ENCODE data around the gene POLRMT.
A peak's percentile ranks its signal among the peaks of the same experiment; 100 is the strongest.

POLRMT gene

GRCh38 chr19:579111-579841 lies 54.1 kb downstream of the POLRMT start:
- Histone ChIP-seq H3K27ac (ENCODE audit: poor library complexity, severe bottlenecking) (no peak overlapping the region), H3K9me3 (ENCODE audit: severe bottlenecking) (no peaks in the 10 kb centered on the region), H3K4me3 (ENCODE audit: severe bottlenecking) (no peak overlapping the region), H3K27me3 (ENCODE audit: insufficient read depth, poor library complexity, severe bottlenecking) (no peaks in the 10 kb centered on the region), H3K4me1 (ENCODE audit: insufficient read depth, poor library complexity, severe bottlenecking) (peaks cover 5% of the 10 kb centered on the region), H3K36me3 (ENCODE audit: low read depth) (peaks cover 49% of the 10 kb centered on the region)
- no peak for TF ChIP-seq CTCF (IDR thresholded peaks at IDR 0.05; ENCODE audit: poor library complexity, severe bottlenecking)
- DNase-seq (ENCODE audit: low spot score) (no peak), ATAC-seq (ENCODE audit: low read depth) (no peak)

DNA sequence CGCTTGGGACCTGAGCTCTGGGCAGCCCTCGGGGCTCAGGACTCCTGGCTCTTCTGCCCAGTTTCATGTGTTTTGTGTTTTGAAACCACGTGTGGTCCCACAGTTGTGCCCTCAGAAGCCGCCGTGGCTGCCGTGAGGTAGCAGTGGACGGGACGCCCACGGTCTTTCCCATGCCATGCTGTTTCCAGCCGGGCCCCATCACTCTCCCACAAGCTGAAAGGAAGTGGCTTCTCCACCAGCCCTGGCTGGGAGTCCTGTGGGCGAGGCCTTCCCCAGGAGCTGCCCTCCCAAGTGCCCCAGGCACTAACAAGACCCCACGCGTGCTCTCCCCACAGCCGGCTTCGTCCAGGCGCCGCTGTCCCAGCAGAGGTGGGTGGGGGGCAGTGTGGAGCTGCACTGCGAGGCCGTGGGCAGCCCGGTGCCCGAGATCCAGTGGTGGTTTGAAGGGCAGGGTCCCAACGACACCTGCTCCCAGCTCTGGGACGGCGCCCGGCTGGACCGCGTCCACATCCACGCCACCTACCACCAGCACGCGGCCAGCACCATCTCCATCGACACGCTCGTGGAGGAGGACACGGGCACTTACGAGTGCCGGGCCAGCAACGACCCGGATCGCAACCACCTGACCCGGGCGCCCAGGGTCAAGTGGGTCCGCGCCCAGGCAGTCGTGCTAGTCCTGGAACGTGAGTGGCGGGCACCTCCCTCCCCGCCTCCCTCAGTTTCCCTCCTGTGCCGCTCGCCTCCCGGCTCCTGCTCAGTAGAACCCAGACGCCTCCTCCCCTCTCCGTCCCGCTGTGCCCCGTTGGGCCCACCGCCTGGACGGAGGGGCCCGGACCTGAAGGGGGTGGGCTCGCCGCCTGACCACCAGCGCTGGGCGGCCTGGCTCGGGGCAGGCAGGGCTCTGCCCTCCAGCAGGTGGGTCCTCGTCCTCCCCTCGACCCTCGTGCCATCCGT lies 55.6 kb downstream of the POLRMT start:
- ATAC-seq (ENCODE audit: low read depth) = no peak
- DNase-seq (ENCODE audit: low spot score) = no peak
- Histone ChIP-seq H3K4me3 (ENCODE audit: severe bottlenecking) (no peak overlapping the region), H3K27ac (ENCODE audit: poor library complexity, severe bottlenecking) (peak overlapping the region; percentile 93), H3K36me3 (ENCODE audit: low read depth) (peaks cover 47% of the 10 kb centered on the region), H3K9me3 (ENCODE audit: severe bottlenecking) (no peaks in the 10 kb centered on the region), H3K4me1 (ENCODE audit: insufficient read depth, poor library complexity, severe bottlenecking) (peaks cover 7% of the 10 kb centered on the region), H3K27me3 (ENCODE audit: insufficient read depth, poor library complexity, severe bottlenecking) (no peaks in the 10 kb centered on the region)
- no peak for TF ChIP-seq CTCF (IDR thresholded peaks at IDR 0.05; ENCODE audit: poor library complexity, severe bottlenecking)

- Histone ChIP-seq H3K9me3 (ENCODE audit: severe bottlenecking) (no peaks in the 10 kb centered on the region), H3K27me3 (ENCODE audit: insufficient read depth, poor library complexity, severe bottlenecking) (no peaks in the 10 kb centered on the region), H3K4me3 (ENCODE audit: severe bottlenecking) (no peak overlapping the region), H3K4me1 (ENCODE audit: insufficient read depth, poor library complexity, severe bottlenecking) (peaks cover 7% of the 10 kb centered on the region), H3K27ac (ENCODE audit: poor library complexity, severe bottlenecking) (peak overlapping the region; percentile 93), H3K36me3 (ENCODE audit: low read depth) (peaks cover 44% of the 10 kb centered on the region)
- ATAC-seq (ENCODE audit: low read depth) (no peak), DNase-seq (ENCODE audit: low spot score) (no peak)
- TF ChIP-seq CTCF (IDR thresholded peaks at IDR 0.05; ENCODE audit: poor library complexity, severe bottlenecking) = no peak
Measured at GRCh38 chr19:576768-577438, 56.4 kb downstream of the POLRMT start.

GRCh38 chr19:575527-576506 lies 57.5 kb downstream of the POLRMT start:
- H3K27me3 ChIP-seq (ENCODE audit: insufficient read depth, poor library complexity, severe bottlenecking) = no peaks in the 10 kb centered on the region
- ATAC-seq (ENCODE audit: low read depth) = peak; percentile 83
- H3K9me3 ChIP-seq (ENCODE audit: severe bottlenecking) = no peaks in the 10 kb centered on the region
- TF ChIP-seq CTCF (IDR thresholded peaks at IDR 0.05; ENCODE audit: poor library complexity, severe bottlenecking) = no peak
- H3K4me3 ChIP-seq (ENCODE audit: severe bottlenecking) = peak overlapping the region; percentile 82
- H3K27ac ChIP-seq (ENCODE audit: poor library complexity, severe bottlenecking) = peak overlapping the region; percentile 93
- peaks cover 36% of the 10 kb centered on the region for H3K36me3 ChIP-seq (ENCODE audit: low read depth)
- peak; percentile 88 for DNase-seq (ENCODE audit: low spot score)
- peaks cover 7% of the 10 kb centered on the region for H3K4me1 ChIP-seq (ENCODE audit: insufficient read depth, poor library complexity, severe bottlenecking)
